Stimulated activated CD4-positive, alpha-beta T cell treated with anti-CD3 and anti-CD28 coated beads, Interleukin-1b, Interleukin-23, amount 100 ng/mL, for 1 hour (primary cell): ENCODE results near the gene LSS.

ENCODE experiments used
- DNase-seq, 2 donors: peaks; one replicate each; pipeline ENCODE4 v3.0.0-alpha.2; 2020; ENCODE audit warnings: low read depth in 2 of 2

The LSS gene

GRCh38 chr21:46218906-46219590, 9.5 kb downstream of the LSS start:
- DNase-seq: no peak

GRCh38 chr21:46217511-46218196, 10.9 kb downstream of the LSS start:
- no peak for DNase-seq

- DNase-seq: no peak
Observed at GRCh38 chr21:46216132-46216747, 12.3 kb downstream of the LSS start.

GRCh38 chr21:46215436-46216131, 13.0 kb downstream of the LSS start:
- no peak for DNase-seq

GRCh38 chr21:46214478-46215340, 13.9 kb downstream of the LSS start:
- no peak for DNase-seq

- DNase-seq: no peak
Observed at GRCh38 chr21:46213620-46214286, 14.8 kb downstream of the LSS start.

- DNase-seq: no peak
Observed at GRCh38 chr21:46212721-46213484, 15.7 kb downstream of the LSS start.

GRCh38 chr21:46211786-46212720, 16.5 kb downstream of the LSS start:
- no peak for DNase-seq

GRCh38 chr21:46211376-46211775, 17.2 kb downstream of the LSS start:
- DNase-seq: no peak

GRCh38 chr21:46210378-46211136, 18.0 kb downstream of the LSS start:
- no peak for DNase-seq

GRCh38 chr21:46208761-46209721, 19.5 kb downstream of the LSS start:
- DNase-seq: no peak

GRCh38 chr21:46207920-46208591, 20.5 kb downstream of the LSS start:
- no peak for DNase-seq

- no peak for DNase-seq
Observed at GRCh38 chr21:46207006-46207919, 21.3 kb downstream of the LSS start.

GRCh38 chr21:46206163-46207005, 22.2 kb downstream of the LSS start:
- no peak for DNase-seq

- DNase-seq: no peak
Observed at GRCh38 chr21:46205766-46206162, 22.8 kb downstream of the LSS start.
